DOHH2 (cell line): Measurements from ENCODE around the gene SF1.

ENCODE experiments used
- EZH2phosphoT487 ChIP-seq: fragments of 200-600 bp; sonication (generic); IDR thresholded peaks from 2 replicates; pipeline ENCODE4 v1.6.1; 2017; ENCODE audit warnings: borderline replicate concordance, mild to moderate bottlenecking, antibody characterized with exemption, low read length, moderate library complexity, mixed read lengths
- TF ChIP-seq, protein P1 (sequence below): fragments of 200-600 bp; sonication (generic); IDR thresholded peaks from one replicate; pipeline ENCODE4 v1.5.1; 2014; ENCODE audit warnings: antibody characterized with exemption, mild to moderate bottlenecking, low read depth, low read length; ENCODE audit not compliant: poor library complexity, severe bottlenecking

DNA sequence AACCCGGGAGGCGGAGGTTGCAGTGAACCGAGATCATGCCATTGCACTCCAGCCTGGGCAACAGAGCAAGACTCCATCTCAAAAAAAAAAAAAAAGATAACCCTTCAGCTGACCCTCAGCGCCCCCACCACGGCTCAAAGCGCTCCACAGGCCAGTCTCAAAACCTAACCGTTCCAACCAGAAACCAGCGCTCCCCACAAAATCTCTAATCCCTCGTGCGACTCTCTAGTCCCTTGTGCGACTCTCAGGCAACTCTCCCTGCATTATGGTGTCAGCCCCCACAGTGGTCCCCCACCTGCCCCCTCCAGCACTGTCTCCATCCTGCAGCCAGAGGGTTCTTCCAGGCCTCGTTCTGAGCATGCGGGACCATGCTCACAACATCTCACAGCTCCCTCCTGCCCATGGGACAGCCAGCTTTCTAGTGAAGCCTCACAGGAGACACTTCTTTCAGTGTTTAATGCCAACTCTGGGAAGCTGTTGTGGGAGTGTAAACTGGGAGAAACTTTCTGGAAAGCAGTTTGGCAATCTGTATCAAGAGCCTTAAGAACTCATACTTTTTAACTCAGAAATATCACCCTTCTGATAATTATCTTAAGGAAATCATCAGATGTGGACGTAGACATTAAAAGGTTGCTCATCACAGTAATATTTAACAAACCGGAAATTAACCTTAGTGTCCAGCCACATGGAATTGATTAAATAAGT lies 30.2 kb downstream of the SF1 start:
- TF ChIP-seq, protein P1, sequence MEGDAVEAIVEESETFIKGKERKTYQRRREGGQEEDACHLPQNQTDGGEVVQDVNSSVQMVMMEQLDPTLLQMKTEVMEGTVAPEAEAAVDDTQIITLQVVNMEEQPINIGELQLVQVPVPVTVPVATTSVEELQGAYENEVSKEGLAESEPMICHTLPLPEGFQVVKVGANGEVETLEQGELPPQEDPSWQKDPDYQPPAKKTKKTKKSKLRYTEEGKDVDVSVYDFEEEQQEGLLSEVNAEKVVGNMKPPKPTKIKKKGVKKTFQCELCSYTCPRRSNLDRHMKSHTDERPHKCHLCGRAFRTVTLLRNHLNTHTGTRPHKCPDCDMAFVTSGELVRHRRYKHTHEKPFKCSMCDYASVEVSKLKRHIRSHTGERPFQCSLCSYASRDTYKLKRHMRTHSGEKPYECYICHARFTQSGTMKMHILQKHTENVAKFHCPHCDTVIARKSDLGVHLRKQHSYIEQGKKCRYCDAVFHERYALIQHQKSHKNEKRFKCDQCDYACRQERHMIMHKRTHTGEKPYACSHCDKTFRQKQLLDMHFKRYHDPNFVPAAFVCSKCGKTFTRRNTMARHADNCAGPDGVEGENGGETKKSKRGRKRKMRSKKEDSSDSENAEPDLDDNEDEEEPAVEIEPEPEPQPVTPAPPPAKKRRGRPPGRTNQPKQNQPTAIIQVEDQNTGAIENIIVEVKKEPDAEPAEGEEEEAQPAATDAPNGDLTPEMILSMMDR, result no peak
- no peak for TF ChIP-seq EZH2phosphoT487
